Progenitor cell of endocrine pancreas (in vitro differentiated cells): ENCODE measurements around the gene EYS. TPM values are rescaled to one million over a fixed set of nuclear protein-coding genes. Genes with fewer than 3 reads are reported as not detected.

Source experiments
- DNase-seq: peaks from one replicate; pipeline ENCODE4 v3.0.0; 2021; ENCODE audit warnings: low spot score; ENCODE audit not compliant: unreplicated experiment
- H3K27ac Mint-ChIP-seq: 2 replicates; pipeline ENCODE4 v1.8.0; 2021; ENCODE audit warnings: mild to moderate bottlenecking, moderate library complexity, mixed read lengths
- H3K27me3 Mint-ChIP-seq: 2 replicates; pipeline ENCODE4 v1.8.0; 2021; ENCODE audit warnings: mixed read lengths
- H3K36me3 Mint-ChIP-seq: 2 replicates; pipeline ENCODE4 v1.8.0; 2022; ENCODE audit warnings: mixed read lengths; ENCODE audit not compliant: insufficient read depth
- H3K4me1 Mint-ChIP-seq: 2 replicates; pipeline ENCODE4 v1.8.0; 2021; ENCODE audit warnings: low read depth, mixed read lengths
- H3K4me3 Mint-ChIP-seq: 2 replicates; pipeline ENCODE4 v1.8.0; 2021; ENCODE audit warnings: low read depth, mild to moderate bottlenecking, moderate library complexity, mixed read lengths
- H3K9me3 Mint-ChIP-seq: 2 replicates; pipeline ENCODE4 v1.8.0; 2021; ENCODE audit warnings: low read depth, mixed read lengths
- total RNA-seq: library from RNA; stranded (reverse); gene quantifications from 2 replicates; pipeline ENCODE4 v1.2.1, GENCODE V29; 2021
- TF ChIP-seq, protein P1 (sequence below): fragments of 200-600 bp; sonication (generic); IDR thresholded peaks from one replicate; pipeline ENCODE4 v1.5.0; 2021; ENCODE audit warnings: antibody characterized with exemption, mild to moderate bottlenecking; ENCODE audit not compliant: unreplicated experiment

The EYS gene
- total RNA-seq, 1 donor from 2014 or later = 0.46 TPM

DNA sequence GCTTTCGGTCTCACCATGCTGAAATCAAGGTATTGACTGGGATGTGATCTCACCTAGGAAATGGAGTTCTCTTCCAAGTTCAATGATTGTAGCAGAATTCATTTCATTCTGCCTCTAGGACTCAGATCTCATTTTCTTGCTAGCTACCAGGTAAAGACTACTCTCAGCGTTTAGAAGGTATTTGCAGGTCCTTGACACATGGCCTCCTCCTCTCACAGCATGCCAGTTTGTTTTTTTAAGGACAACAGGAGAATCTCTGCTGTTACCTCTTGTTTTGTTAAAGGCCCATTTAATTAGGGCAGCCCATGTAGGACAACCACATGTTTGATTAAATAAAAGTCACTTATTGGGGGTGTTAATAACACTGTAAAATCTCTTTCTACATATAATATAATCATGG lies 757.8 kb downstream of the EYS start:
- Mint-ChIP-seq H3K4me1 (no peaks in the 10 kb centered on the region), H3K36me3 (no peaks in the 10 kb centered on the region), H3K9me3 (no peaks in the 10 kb centered on the region), H3K4me3 (no peak overlapping the region), H3K27me3 (no peaks in the 10 kb centered on the region), H3K27ac (no peak overlapping the region)
- TF ChIP-seq, protein P1, sequence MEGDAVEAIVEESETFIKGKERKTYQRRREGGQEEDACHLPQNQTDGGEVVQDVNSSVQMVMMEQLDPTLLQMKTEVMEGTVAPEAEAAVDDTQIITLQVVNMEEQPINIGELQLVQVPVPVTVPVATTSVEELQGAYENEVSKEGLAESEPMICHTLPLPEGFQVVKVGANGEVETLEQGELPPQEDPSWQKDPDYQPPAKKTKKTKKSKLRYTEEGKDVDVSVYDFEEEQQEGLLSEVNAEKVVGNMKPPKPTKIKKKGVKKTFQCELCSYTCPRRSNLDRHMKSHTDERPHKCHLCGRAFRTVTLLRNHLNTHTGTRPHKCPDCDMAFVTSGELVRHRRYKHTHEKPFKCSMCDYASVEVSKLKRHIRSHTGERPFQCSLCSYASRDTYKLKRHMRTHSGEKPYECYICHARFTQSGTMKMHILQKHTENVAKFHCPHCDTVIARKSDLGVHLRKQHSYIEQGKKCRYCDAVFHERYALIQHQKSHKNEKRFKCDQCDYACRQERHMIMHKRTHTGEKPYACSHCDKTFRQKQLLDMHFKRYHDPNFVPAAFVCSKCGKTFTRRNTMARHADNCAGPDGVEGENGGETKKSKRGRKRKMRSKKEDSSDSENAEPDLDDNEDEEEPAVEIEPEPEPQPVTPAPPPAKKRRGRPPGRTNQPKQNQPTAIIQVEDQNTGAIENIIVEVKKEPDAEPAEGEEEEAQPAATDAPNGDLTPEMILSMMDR = no peak
- DNase-seq = no peak

DNA sequence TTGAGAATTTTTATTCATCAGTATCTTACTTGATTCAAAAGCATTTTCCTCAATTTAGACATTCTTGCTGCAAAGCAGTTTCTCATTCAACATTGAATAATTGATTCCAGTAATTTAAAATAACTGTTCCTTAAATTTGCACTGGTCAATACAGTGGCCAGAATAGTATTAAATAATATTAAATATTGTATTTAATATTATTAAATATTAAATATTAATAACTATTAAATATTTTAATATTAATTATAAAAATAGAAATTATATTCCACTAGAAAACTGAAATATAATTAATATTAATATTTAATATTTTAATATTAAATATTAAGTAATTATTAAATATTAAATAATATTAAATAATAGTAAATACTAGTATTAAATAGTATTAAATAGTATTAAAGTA lies 758.8 kb downstream of the EYS start:
- Mint-ChIP-seq H3K4me1 (no peaks in the 10 kb centered on the region), H3K27me3 (no peaks in the 10 kb centered on the region), H3K4me3 (no peak overlapping the region), H3K9me3 (peaks cover 5% of the 10 kb centered on the region), H3K36me3 (no peaks in the 10 kb centered on the region), H3K27ac (no peak overlapping the region)
- TF ChIP-seq, protein P1 = no peak
- no peak for DNase-seq

DNA sequence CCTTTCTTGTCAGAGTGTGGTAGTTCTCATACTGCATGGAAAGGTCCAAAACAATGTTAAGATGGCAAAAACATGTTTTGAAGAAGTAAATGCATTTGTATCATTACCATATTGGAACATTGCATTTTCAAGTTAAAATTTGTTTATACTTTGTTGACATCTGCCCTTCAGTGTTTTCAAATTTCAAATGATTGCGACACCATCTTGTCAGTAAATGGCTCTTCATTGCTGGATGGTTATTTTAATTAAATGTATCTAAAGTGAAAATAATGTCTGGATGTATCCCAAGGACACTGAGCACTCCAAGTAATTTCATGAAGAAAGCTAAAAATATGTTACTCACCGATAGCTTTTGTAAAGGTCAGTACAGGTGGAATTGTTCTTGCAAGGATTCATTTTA lies 761.6 kb downstream of the EYS start:
- Mint-ChIP-seq H3K27me3 (no peaks in the 10 kb centered on the region), H3K4me3 (no peak overlapping the region), H3K9me3 (peaks cover 5% of the 10 kb centered on the region), H3K4me1 (no peaks in the 10 kb centered on the region), H3K36me3 (no peaks in the 10 kb centered on the region), H3K27ac (no peak overlapping the region)
- DNase-seq = no peak
- TF ChIP-seq, protein P1 = no peak

DNA sequence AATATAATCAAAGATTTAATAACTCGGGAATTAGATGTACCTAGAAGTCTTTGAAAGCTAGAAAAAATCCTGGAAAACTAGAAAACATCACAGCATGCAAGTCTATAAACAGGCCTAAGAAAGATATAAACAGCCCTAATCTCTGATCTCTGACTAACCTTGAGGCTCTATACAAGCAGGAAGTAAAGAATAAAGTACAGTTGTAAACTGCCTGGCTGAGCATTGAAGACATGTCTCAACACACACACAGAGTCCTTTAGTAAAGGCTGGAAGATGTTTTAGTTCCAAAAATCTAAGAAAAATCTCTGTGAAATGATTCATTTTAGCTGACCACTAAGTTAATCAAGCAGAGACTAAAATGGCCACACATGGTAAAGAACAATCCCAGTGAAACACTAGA lies 774.5 kb downstream of the EYS start:
- Mint-ChIP-seq H3K27me3 (no peaks in the 10 kb centered on the region), H3K27ac (no peak overlapping the region), H3K4me1 (peaks cover 8% of the 10 kb centered on the region), H3K4me3 (no peak overlapping the region), H3K9me3 (no peaks in the 10 kb centered on the region), H3K36me3 (no peaks in the 10 kb centered on the region)
- no peak for DNase-seq
- TF ChIP-seq, protein P1 = no peak

DNA sequence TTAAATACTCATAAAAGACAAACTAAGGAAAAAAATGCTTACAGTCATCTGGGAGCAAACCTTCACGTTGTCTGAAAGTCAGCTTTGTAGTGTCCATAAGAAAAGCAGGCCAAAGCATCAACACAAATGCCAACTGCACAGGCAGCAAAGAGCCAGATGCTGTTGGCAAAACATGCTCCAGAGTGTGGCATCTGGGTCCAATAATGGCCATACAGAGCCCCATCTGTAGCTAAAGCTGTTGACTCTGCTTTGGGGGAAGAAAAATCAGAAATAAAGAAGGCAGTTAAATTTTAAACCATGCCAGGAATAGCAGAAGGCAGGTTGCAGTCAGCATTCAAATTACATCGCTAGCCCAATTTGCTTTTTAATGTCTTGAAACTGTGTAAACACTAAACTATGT lies 776.3 kb downstream of the EYS start:
- Mint-ChIP-seq H3K4me1 (peaks cover 8% of the 10 kb centered on the region), H3K27me3 (no peaks in the 10 kb centered on the region), H3K36me3 (no peaks in the 10 kb centered on the region), H3K27ac (no peak overlapping the region), H3K9me3 (no peaks in the 10 kb centered on the region), H3K4me3 (no peak overlapping the region)
- no peak for DNase-seq
- TF ChIP-seq, protein P1 = no peak
